HCT116 (cell line): ENCODE measurements around the gene GLCE. TPM values are rescaled to one million over a fixed set of nuclear protein-coding genes. Genes with fewer than 3 reads are reported as not detected.

Experiments used
- ATAC-seq: fragments of 200-7000 bp; cut with Tn5 transposase; 2 replicates; pipeline ENCODE4 v1.9.1; 2020; ENCODE audit warnings: mild to moderate bottlenecking, moderate library complexity
- BruUV-seq: library from RNA; stranded (reverse); fragments of 400-500 nt; replicated peaks from 2 replicates; lab custom pipeline; 2021; lab: Mats Ljungman, UMichigan
- CTCF ChIA-PET: fragments of 300-600 bp; sonication (Branson Sonifier 250); formaldehyde crosslinking; loops from one replicate; lab custom pipeline; 2021; ENCODE audit warnings: antibody characterized with exemption; lab: Charles Lee
- POLR2A ChIA-PET: fragments of 300-600, 350-600 bp; sonication (Branson Sonifier 250); formaldehyde crosslinking; loops from one replicate; lab custom pipeline; 2021; ENCODE audit warnings: antibody characterized with exemption; lab: Charles Lee
- RAD21 ChIA-PET, 2 experiments: fragments of 300-600 bp; sonication (Branson Sonifier 250); formaldehyde crosslinking; loops; one replicate each; lab custom pipeline; 2023; ENCODE audit warnings: low total read pairs in 2 of 2; ENCODE audit not compliant: uncharacterized antibody in 2 of 2, unreplicated experiment in 2 of 2, low non-redundant PET in 1 of 2; lab: Charles Lee
- DNase-seq: peaks from one replicate; pipeline ENCODE4 v3.0.0-alpha.2; 2010; ENCODE audit warnings: low read depth, low spot score
- H2AFZ ChIP-seq: fragments of 200-600 bp; shearing (Covaris generic), sonication (generic); 2 replicates; pipeline ENCODE4 v1.6.1; 2017; ENCODE audit warnings: low read depth, mixed run types, mixed read lengths, antibody characterized with exemption, low read length; ENCODE audit not compliant: poor library complexity, severe bottlenecking
- H3K27ac ChIP-seq: 2 replicates; pipeline ENCODE4 v1.5.1; 2012; ENCODE audit warnings: low read depth, low read length
- H3K27me3 ChIP-seq: fragments of 200-600 bp; sonication (generic); 2 replicates; pipeline ENCODE4 v1.6.1; 2016; ENCODE audit warnings: mixed run types, low read length, mixed read lengths; ENCODE audit not compliant: insufficient read depth
- H3K36me3 ChIP-seq, 2 experiments: fragments of 200-500 bp in 1 of 2; fragments of 200-600 bp in 1 of 2; sonication (Bioruptor generic) in 1 of 2; sonication (generic) in 1 of 2; 2 replicates each; pipeline versions ENCODE4 v1.5.1 to v1.6.1; 2014 to 2016; ENCODE audit warnings: low read length in 2 of 2, inconsistent platforms in 1 of 2, mixed read lengths in 1 of 2, mixed run types in 1 of 2; ENCODE audit not compliant: insufficient read depth in 2 of 2, control insufficient read depth in 1 of 2
- H3K4me1 ChIP-seq, 2 experiments: fragments of 200-600 bp in 1 of 2; sonication (generic) in 1 of 2; 2 replicates each; pipeline versions ENCODE4 v1.5.1 to v1.6.1; 2012 to 2017; ENCODE audit warnings: low read length in 2 of 2, inconsistent platforms in 1 of 2, mild to moderate bottlenecking in 1 of 2, mixed read lengths in 1 of 2, mixed run types in 1 of 2, moderate library complexity in 1 of 2; ENCODE audit not compliant: insufficient read depth in 2 of 2, control insufficient read depth in 1 of 2
- H3K4me2 ChIP-seq: fragments of 200-600 bp; sonication (generic); 2 replicates; pipeline ENCODE4 v1.6.1; 2017; ENCODE audit warnings: mixed run types, low read length, mixed read lengths
- H3K4me3 ChIP-seq, 2 experiments: fragments of 200-600 bp in 1 of 2; sonication (generic) in 1 of 2; replicated peaks in 1 of 2; 2 replicates each; pipeline ENCODE4 v1.5.1; 2011 to 2016; ENCODE audit warnings: low read length in 2 of 2, control low read depth in 1 of 2, low read depth in 1 of 2, mild to moderate bottlenecking in 1 of 2, mixed read lengths in 1 of 2, mixed run types in 1 of 2
- H3K79me2 ChIP-seq: fragments of 200-600 bp; sonication (generic); 2 replicates; pipeline ENCODE4 v1.6.1; 2017; ENCODE audit warnings: mild to moderate bottlenecking, mixed run types, low read length, moderate library complexity, mixed read lengths; ENCODE audit not compliant: insufficient read depth
- H3K9ac ChIP-seq: fragments of 200-600 bp; sonication (generic); 2 replicates; pipeline ENCODE4 v1.6.1; 2016; ENCODE audit warnings: low read length, mixed read lengths
- H3K9me2 ChIP-seq: fragments of 200-600 bp; sonication (generic), shearing (Covaris generic); 2 replicates; pipeline ENCODE4 v1.6.1; 2017; ENCODE audit warnings: mixed run types, mild to moderate bottlenecking, moderate library complexity; ENCODE audit not compliant: insufficient read depth
- H3K9me3 ChIP-seq, 2 experiments: fragments of 200-500 bp in 1 of 2; fragments of 200-600 bp in 1 of 2; sonication (Bioruptor generic) in 1 of 2; sonication (generic) in 1 of 2; 2 replicates each; pipeline ENCODE4 v1.6.1; 2014 to 2017; ENCODE audit warnings: low read length in 2 of 2, mixed read lengths in 2 of 2, inconsistent platforms in 1 of 2, low read depth in 1 of 2, mild to moderate bottlenecking in 1 of 2, mixed run types in 1 of 2, moderate library complexity in 1 of 2; ENCODE audit not compliant: control insufficient read depth in 1 of 2, insufficient read depth in 1 of 2
- H4K20me1 ChIP-seq: fragments of 200-600 bp; sonication (generic), shearing (Covaris generic); 2 replicates; pipeline ENCODE4 v1.6.1; 2017; ENCODE audit warnings: mixed run types, mild to moderate bottlenecking, moderate library complexity; ENCODE audit not compliant: insufficient read depth
- CBX3 ChIP-seq: IDR thresholded peaks from 2 replicates; pipeline ENCODE4 v1.6.1; 2012; ENCODE audit warnings: low read depth
- CEBPB ChIP-seq: IDR thresholded peaks from 2 replicates; pipeline ENCODE4 v1.6.1; 2012; ENCODE audit warnings: low read depth
- EGR1 ChIP-seq: IDR thresholded peaks from 2 replicates; pipeline ENCODE4 v1.6.1; 2012; ENCODE audit warnings: low read depth
- ELF1 ChIP-seq: IDR thresholded peaks from 2 replicates; pipeline ENCODE4 v1.6.1; 2012; ENCODE audit warnings: low read depth, borderline replicate concordance
- EZH2 ChIP-seq: fragments of 200-600 bp; sonication (generic); IDR thresholded peaks from 2 replicates; pipeline ENCODE4 v1.6.1; 2017; ENCODE audit warnings: antibody characterized with exemption, mixed run types
- EZH2phosphoT487 ChIP-seq: fragments of 200-600 bp; IDR thresholded peaks from 2 replicates; pipeline ENCODE4 v1.6.1; 2018; ENCODE audit warnings: antibody characterized with exemption, borderline replicate concordance
- FOSL1 ChIP-seq: IDR thresholded peaks from 2 replicates; pipeline ENCODE4 v1.6.1; 2012; ENCODE audit warnings: low read depth
- JUND ChIP-seq: IDR thresholded peaks from 2 replicates; pipeline ENCODE4 v1.6.1; 2012
- POLR2A ChIP-seq: IDR thresholded peaks from 2 replicates; pipeline ENCODE4 v1.7.0; 2011; ENCODE audit warnings: borderline replicate concordance; ENCODE audit not compliant: insufficient read depth, insufficient read length; ENCODE audit errors: extremely low read depth
- RAD21 ChIP-seq: IDR thresholded peaks from 2 replicates; pipeline ENCODE4 v1.6.1; 2012; ENCODE audit warnings: low read depth, mild to moderate bottlenecking
- SRF ChIP-seq: IDR thresholded peaks from 2 replicates; pipeline ENCODE4 v1.6.1; 2012; ENCODE audit warnings: low read depth
- TCF7L2 ChIP-seq: IDR thresholded peaks from 2 replicates; pipeline ENCODE4 v1.7.0; 2011; ENCODE audit warnings: borderline replicate concordance, inconsistent platforms; ENCODE audit not compliant: insufficient read depth, insufficient read length; ENCODE audit errors: extremely low read depth
- YY1 ChIP-seq: IDR thresholded peaks from 2 replicates; pipeline ENCODE4 v1.6.1; 2011; ENCODE audit warnings: low read length, low read depth, moderate library complexity, mild to moderate bottlenecking; ENCODE audit not compliant: insufficient replicate concordance; ENCODE audit errors: extremely low read depth
- ZNF274 ChIP-seq: fragments of 200-500 bp; sonication (Bioruptor generic); IDR thresholded peaks from 2 replicates; pipeline ENCODE4 v1.6.1; 2014; ENCODE audit warnings: mild to moderate bottlenecking, low read depth, low read length, inconsistent platforms
- intact Hi-C: fragments of 100-400 bp; cut with micrococcal nuclease; formaldehyde crosslinking; loops from 2 replicates; pipeline ENCODE4 v1.10.0; 2022
- total RNA-seq: library from RNA; stranded (reverse); gene quantifications from one replicate; pipeline ENCODE4 v1.2.1, GENCODE V29; 2021; ENCODE audit not compliant: unreplicated experiment
- TF ChIP-seq, protein P1 (sequence below): IDR thresholded peaks from 2 replicates; pipeline ENCODE4 v1.6.1; 2011; ENCODE audit warnings: mild to moderate bottlenecking, low read length, moderate library complexity; ENCODE audit not compliant: insufficient replicate concordance; ENCODE audit errors: extremely low read depth
- TF ChIP-seq, protein P2 (sequence below): IDR thresholded peaks from 2 replicates; pipeline ENCODE4 v1.6.1; 2012

The GLCE gene
- total RNA-seq, 1 experiment from 2014 or later: 22.2 TPM

- no peak overlapping the region for H3K27ac ChIP-seq
- intact Hi-C loops: no loop called here
- TF ChIP-seq ZNF274 (no peak), CBX3 (no peak), YY1 (no peak), POLR2A (no peak), EZH2phosphoT487 (no peak)
- ChIA-PET POLR2A (no interaction called here), RAD21 (no interaction called here), CTCF (no interaction called here)
- no peak overlapping the region for H2AFZ ChIP-seq
- H3K9ac ChIP-seq: no peak overlapping the region
- DNase-seq: no peak
- H3K4me1 ChIP-seq: no peaks in the 10 kb centered on the region
- no TSS peak for BruUV-seq
- 0 out of 2 replicates have a peak, but pooled peaks cover 3% of the 10 kb centered on the region for H3K79me2 ChIP-seq
- no peaks in the 10 kb centered on the region for H3K36me3 ChIP-seq
- H3K9me2 ChIP-seq: no peaks in the 10 kb centered on the region
- no peaks in the 10 kb centered on the region for H3K27me3 ChIP-seq
- no peak for ATAC-seq
- no peaks in the 10 kb centered on the region for H4K20me1 ChIP-seq
- H3K4me2 ChIP-seq: no peak overlapping the region
- H3K9me3 ChIP-seq: no peaks in the 10 kb centered on the region
- H3K4me3 ChIP-seq: no peak overlapping the region
These were observed 21.0 kb downstream of the GLCE start for GRCh38 chr15:69181424-69181823.

DNA sequence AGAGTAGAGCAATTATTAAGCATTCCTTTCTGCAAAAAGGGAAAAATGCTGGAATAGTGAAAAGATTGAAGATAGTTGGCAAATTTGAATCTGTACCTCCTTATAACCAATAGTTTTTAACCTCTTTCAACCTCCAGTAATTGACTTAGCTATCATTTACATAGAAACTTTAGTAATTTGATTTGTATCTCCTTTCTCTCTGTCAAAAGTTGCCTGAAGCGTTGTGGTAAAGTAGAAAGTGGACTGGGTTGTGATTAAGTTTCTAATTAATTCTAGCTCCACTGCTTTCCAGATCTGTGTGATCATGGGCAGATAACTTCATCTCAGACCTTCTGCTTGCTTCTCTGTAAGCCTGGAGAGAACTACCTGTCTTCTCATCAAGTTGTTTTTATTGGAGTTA, 24.8 kb downstream of the GLCE start:
- no peaks in the 10 kb centered on the region for H4K20me1 ChIP-seq
- no peaks in the 10 kb centered on the region for H3K4me1 ChIP-seq
- BruUV-seq: no TSS peak
- H3K79me2 ChIP-seq: no peaks in the 10 kb centered on the region
- DNase-seq (no peak), ATAC-seq (no peak)
- H3K27me3 ChIP-seq: no peaks in the 10 kb centered on the region
- ChIA-PET RAD21 (no interaction called here), POLR2A (no interaction called here)
- no peak overlapping the region for H2AFZ ChIP-seq
- no peaks in the 10 kb centered on the region for H3K9me3 ChIP-seq
- H3K27ac ChIP-seq: no peak overlapping the region
- H3K9ac ChIP-seq: no peak overlapping the region
- H3K36me3 ChIP-seq: no peaks in the 10 kb centered on the region
- intact Hi-C loops: no loop called here
- no peak overlapping the region for H3K4me3 ChIP-seq
- H3K9me2 ChIP-seq: no peaks in the 10 kb centered on the region
- TF ChIP-seq, protein P1, sequence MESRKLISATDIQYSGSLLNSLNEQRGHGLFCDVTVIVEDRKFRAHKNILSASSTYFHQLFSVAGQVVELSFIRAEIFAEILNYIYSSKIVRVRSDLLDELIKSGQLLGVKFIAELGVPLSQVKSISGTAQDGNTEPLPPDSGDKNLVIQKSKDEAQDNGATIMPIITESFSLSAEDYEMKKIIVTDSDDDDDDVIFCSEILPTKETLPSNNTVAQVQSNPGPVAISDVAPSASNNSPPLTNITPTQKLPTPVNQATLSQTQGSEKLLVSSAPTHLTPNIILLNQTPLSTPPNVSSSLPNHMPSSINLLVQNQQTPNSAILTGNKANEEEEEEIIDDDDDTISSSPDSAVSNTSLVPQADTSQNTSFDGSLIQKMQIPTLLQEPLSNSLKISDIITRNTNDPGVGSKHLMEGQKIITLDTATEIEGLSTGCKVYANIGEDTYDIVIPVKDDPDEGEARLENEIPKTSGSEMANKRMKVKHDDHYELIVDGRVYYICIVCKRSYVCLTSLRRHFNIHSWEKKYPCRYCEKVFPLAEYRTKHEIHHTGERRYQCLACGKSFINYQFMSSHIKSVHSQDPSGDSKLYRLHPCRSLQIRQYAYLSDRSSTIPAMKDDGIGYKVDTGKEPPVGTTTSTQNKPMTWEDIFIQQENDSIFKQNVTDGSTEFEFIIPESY: no peak
- TF ChIP-seq JUND: no peak
- TF ChIP-seq RAD21: no peak
- TF ChIP-seq CBX3: no peak
- no peak for TF ChIP-seq CEBPB
- TF ChIP-seq EGR1: no peak
- no peak for TF ChIP-seq YY1
- no peak for TF ChIP-seq ZNF274
- TF ChIP-seq TCF7L2: no peak
- TF ChIP-seq, protein P2, sequence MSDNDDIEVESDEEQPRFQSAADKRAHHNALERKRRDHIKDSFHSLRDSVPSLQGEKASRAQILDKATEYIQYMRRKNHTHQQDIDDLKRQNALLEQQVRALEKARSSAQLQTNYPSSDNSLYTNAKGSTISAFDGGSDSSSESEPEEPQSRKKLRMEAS: no peak
- TF ChIP-seq EZH2: no peak
- TF ChIP-seq SRF: no peak
- no peak for TF ChIP-seq FOSL1
- TF ChIP-seq POLR2A: no peak
- TF ChIP-seq ELF1: no peak
- TF ChIP-seq, all 23 proteins: peak for 0
- CTCF ChIA-PET: no interaction called here
- H3K4me2 ChIP-seq: no peak overlapping the region
